SK-N-SH treated with all-trans-retinoic acid at 6 μM for 48 hours (cell line): Measurements from ENCODE around the gene PFKL.

ENCODE experiments used
- ATAC-seq: fragments of 200-7000 bp; cut with Tn5 transposase; 3 replicates; pipeline ENCODE4 v1.9.1; 2020; ENCODE audit warnings: mild to moderate bottlenecking, moderate library complexity
- ARNTL ChIP-seq: fragments of 450-650 bp; formaldehyde crosslinking; IDR thresholded peaks from 2 replicates; pipeline ENCODE4 v1.5.0; 2020; ENCODE audit warnings: low read depth, mild to moderate bottlenecking, moderate library complexity, borderline replicate concordance
- CREB5 ChIP-seq: fragments of 250-450 bp; sonication (Bioruptor Pico); IDR thresholded peaks from 2 replicates; pipeline ENCODE4 v1.5.1; 2020; ENCODE audit warnings: low read depth, mild to moderate bottlenecking, moderate library complexity
- CSDC2 ChIP-seq: fragments of 250-450 bp; sonication (Bioruptor Pico); IDR thresholded peaks from 2 replicates; pipeline ENCODE4 v1.5.0; 2020; ENCODE audit warnings: mild to moderate bottlenecking, moderate library complexity
- CSRNP3 ChIP-seq: fragments of 250-450 bp; sonication (Bioruptor Pico); IDR thresholded peaks from 2 replicates; pipeline ENCODE4 v1.5.1; 2021; ENCODE audit warnings: mild to moderate bottlenecking, moderate library complexity
- ESRRG ChIP-seq: fragments of 250-450 bp; sonication (Bioruptor Pico); IDR thresholded peaks from 2 replicates; pipeline ENCODE4 v1.6.1; 2021; ENCODE audit warnings: mild to moderate bottlenecking
- GLIS3 ChIP-seq: fragments of 250-450 bp; sonication (Bioruptor Pico); IDR thresholded peaks from 2 replicates; pipeline ENCODE4 v1.5.0; 2020; ENCODE audit warnings: mild to moderate bottlenecking, moderate library complexity
- ISL1 ChIP-seq: fragments of 250-450 bp; sonication (Bioruptor Pico); IDR thresholded peaks from 2 replicates; pipeline ENCODE4 v2.1.2; 2022; ENCODE audit warnings: mild to moderate bottlenecking, moderate library complexity
- PATZ1 ChIP-seq: fragments of 250-450 bp; sonication (Bioruptor Pico); IDR thresholded peaks from 2 replicates; pipeline ENCODE4 v1.8.0; 2020; ENCODE audit warnings: mild to moderate bottlenecking, moderate library complexity, borderline replicate concordance
- POU6F1 ChIP-seq: fragments of 250-450 bp; sonication (Bioruptor Pico); IDR thresholded peaks from 2 replicates; pipeline ENCODE4 v1.8.0; 2021; ENCODE audit warnings: low read depth, mild to moderate bottlenecking, moderate library complexity, borderline replicate concordance
- PPARA ChIP-seq: fragments of 250-450 bp; sonication (Bioruptor Pico); IDR thresholded peaks from 2 replicates; pipeline ENCODE4 v1.5.0; 2020; ENCODE audit warnings: mild to moderate bottlenecking, borderline replicate concordance
- SNAI2 ChIP-seq: fragments of 250-450 bp; sonication (Bioruptor Pico); IDR thresholded peaks from 2 replicates; pipeline ENCODE4 v1.5.0; 2020; ENCODE audit warnings: mild to moderate bottlenecking, moderate library complexity
- TCF4 ChIP-seq: fragments of 250-450 bp; sonication (Bioruptor Pico); IDR thresholded peaks from 2 replicates; pipeline ENCODE4 v1.8.0; 2021; ENCODE audit warnings: mild to moderate bottlenecking, moderate library complexity, borderline replicate concordance
- TSHZ2 ChIP-seq: fragments of 250-450 bp; sonication (Bioruptor Pico); IDR thresholded peaks from 2 replicates; pipeline ENCODE4 v1.5.0; 2020; ENCODE audit warnings: mild to moderate bottlenecking, moderate library complexity
- ZC3H10 ChIP-seq: fragments of 250-450 bp; sonication (Bioruptor Pico); IDR thresholded peaks from 2 replicates; pipeline ENCODE4 v1.5.1; 2021; ENCODE audit warnings: mild to moderate bottlenecking, moderate library complexity
- ZFP30 ChIP-seq: fragments of 450-650 bp; formaldehyde crosslinking; IDR thresholded peaks from 2 replicates; pipeline ENCODE4 v1.5.0; 2022; ENCODE audit warnings: mild to moderate bottlenecking, moderate library complexity
- ZNF565 ChIP-seq: fragments of 450-650 bp; formaldehyde crosslinking; conservative IDR thresholded peaks from 2 replicates; pipeline ENCODE4 v1.5.0; 2020; ENCODE audit warnings: low read depth, mild to moderate bottlenecking, moderate library complexity
- ZNF70 ChIP-seq: fragments of 450-650 bp; formaldehyde crosslinking; IDR thresholded peaks from 2 replicates; pipeline ENCODE4 v1.5.0; 2020; ENCODE audit warnings: mild to moderate bottlenecking, moderate library complexity
- ZNF8 ChIP-seq: fragments of 450-650 bp; formaldehyde crosslinking; IDR thresholded peaks from 2 replicates; pipeline ENCODE4 v1.5.0; 2020; ENCODE audit warnings: mild to moderate bottlenecking, moderate library complexity

Gene PFKL

GRCh38 chr21:44329086-44329889, 29.4 kb downstream of the PFKL start (continued):
- no peak for TF ChIP-seq TSHZ2 (CRISPR knock-in tag)
- TF ChIP-seq GLIS3 (CRISPR knock-in tag), result no peak
- TF ChIP-seq CSRNP3 (CRISPR knock-in tag), result no peak

- peak; percentile 4 for ATAC-seq
- TF ChIP-seq TCF4 (CRISPR knock-in tag), result no peak
- TF ChIP-seq ZNF8 (CRISPR knock-in tag), result no peak
- no peak for TF ChIP-seq ZNF70 (CRISPR knock-in tag)
These were observed 30.3 kb downstream of the PFKL start for GRCh38 chr21:44329971-44330681.

GRCh38 chr21:44330698-44331097, 30.8 kb downstream of the PFKL start:
- no peak for ATAC-seq
- TF ChIP-seq CSDC2 (CRISPR knock-in tag) (no peak), GLIS3 (CRISPR knock-in tag) (no peak), CREB5 (CRISPR knock-in tag) (no peak), TSHZ2 (CRISPR knock-in tag) (no peak), TCF4 (CRISPR knock-in tag) (no peak), PPARA (CRISPR knock-in tag) (no peak), ZNF8 (CRISPR knock-in tag) (no peak), SNAI2 (CRISPR knock-in tag) (no peak), PATZ1 (no peak), ARNTL (no peak), ESRRG (CRISPR knock-in tag) (no peak), ZFP30 (no peak), ISL1 (CRISPR knock-in tag) (no peak), CSRNP3 (CRISPR knock-in tag) (no peak), ZNF70 (CRISPR knock-in tag) (no peak), POU6F1 (CRISPR knock-in tag) (no peak), ZC3H10 (CRISPR knock-in tag) (no peak), ZNF565 (CRISPR knock-in tag) (no peak)
